Liver (tissue), 9 donors: ENCODE measurements around the gene LINS1. TPM values are rescaled to one million over a fixed set of nuclear protein-coding genes. Genes with fewer than 3 reads are reported as not detected.

Experiments used
- DNase-seq: peaks from one replicate; pipeline ENCODE4 v3.0.0-alpha.2; 2017; ENCODE audit warnings: low spot score
- H3K27ac ChIP-seq, 2 donors: one replicate each; pipeline ENCODE4 v1.7.0; 2013; ENCODE audit warnings: inconsistent platforms in 2 of 2, low read length in 2 of 2, control low read depth in 1 of 2, low read depth in 1 of 2, mild to moderate bottlenecking in 1 of 2
- H3K27me3 ChIP-seq, 4 donors: one replicate each; pipeline versions ENCODE4 v1.6.1 to v1.7.0; 2013; ENCODE audit warnings: low read length in 3 of 4, inconsistent platforms in 1 of 4, mild to moderate bottlenecking in 1 of 4, moderate library complexity in 1 of 4; ENCODE audit not compliant: control insufficient read depth in 4 of 4, insufficient read depth in 4 of 4
- H3K36me3 ChIP-seq, 4 donors: one replicate each; pipeline versions ENCODE4 v1.6.1 to v1.7.0; 2013; ENCODE audit warnings: low read length in 3 of 4, mild to moderate bottlenecking in 3 of 4, low read depth in 1 of 4, moderate library complexity in 1 of 4; ENCODE audit not compliant: control insufficient read depth in 4 of 4, insufficient read depth in 3 of 4
- H3K4me1 ChIP-seq, 4 donors: one replicate each; pipeline versions ENCODE4 v1.6.1 to v1.7.0; 2013; ENCODE audit warnings: low read length in 3 of 4, mild to moderate bottlenecking in 3 of 4, moderate library complexity in 1 of 4; ENCODE audit not compliant: control insufficient read depth in 4 of 4, insufficient read depth in 4 of 4
- H3K4me3 ChIP-seq, 3 donors: one replicate each; pipeline versions ENCODE4 v1.6.1 to v1.7.0; 2013; ENCODE audit warnings: low read length in 3 of 3, control low read depth in 1 of 3, low read depth in 1 of 3, mild to moderate bottlenecking in 1 of 3
- H3K9ac ChIP-seq, 2 donors: one replicate each; pipeline ENCODE4 v1.7.0; 2013; ENCODE audit warnings: low read length in 2 of 2, mild to moderate bottlenecking in 2 of 2, moderate library complexity in 2 of 2, control low read depth in 1 of 2, low read depth in 1 of 2
- H3K9me3 ChIP-seq, 4 donors: one replicate each; pipeline versions ENCODE4 v1.6.1 to v1.7.0; 2013; ENCODE audit warnings: low read length in 3 of 4; ENCODE audit not compliant: control insufficient read depth in 4 of 4
- CTCF ChIP-seq: fragments of 150-350 bp; IDR thresholded peaks from 2 replicates; pipeline ENCODE4 v1.5.1; 2017; ENCODE audit warnings: improper control_type of control experiment, low read depth, low read length; ENCODE audit not compliant: missing input control
- FOXA1 ChIP-seq: IDR thresholded peaks from 2 replicates; pipeline ENCODE4 v1.6.1; 2016; ENCODE audit warnings: antibody characterized with exemption
- FOXA2 ChIP-seq: IDR thresholded peaks from 2 replicates; pipeline ENCODE4 v1.6.1; 2016; ENCODE audit warnings: antibody characterized with exemption
- HNF4A ChIP-seq, 2 donors: conservative IDR thresholded peaks; 2 replicates each; pipeline ENCODE4 v1.6.1; 2016; ENCODE audit warnings: antibody characterized with exemption in 2 of 2, mild to moderate bottlenecking in 2 of 2
- HNF4G ChIP-seq: IDR thresholded peaks from 2 replicates; pipeline ENCODE4 v1.6.1; 2016; ENCODE audit warnings: antibody characterized with exemption
- MAX ChIP-seq: IDR thresholded peaks from 2 replicates; pipeline ENCODE4 v1.6.1; 2016; ENCODE audit warnings: antibody characterized with exemption
- NR2F2 ChIP-seq: IDR thresholded peaks from 2 replicates; pipeline ENCODE4 v1.6.1; 2016; ENCODE audit warnings: antibody characterized with exemption
- RAD21 ChIP-seq, 2 donors: IDR thresholded peaks; 2 replicates each; pipeline ENCODE4 v1.6.1; 2016; ENCODE audit warnings: antibody characterized with exemption in 2 of 2, mild to moderate bottlenecking in 2 of 2
- RXRA ChIP-seq, 2 donors: IDR thresholded peaks; 2 replicates each; pipeline ENCODE4 v1.6.1; 2017 to 2018; ENCODE audit warnings: antibody characterized with exemption in 2 of 2, mild to moderate bottlenecking in 1 of 2
- YY1 ChIP-seq: IDR thresholded peaks from 2 replicates; pipeline ENCODE4 v1.6.1; 2016; ENCODE audit warnings: antibody characterized with exemption, mild to moderate bottlenecking
- WGBS: extraction: QIAGEN DNeasy Blood & Tissue Kit; methylation state at CpG from one replicate; pipeline ENCODE4 v1.1.7; 2013; 5-methylcytosine and 5-hydroxymethylcytosine counted together
- polyA plus RNA-seq, 2 donors: library from polyadenylated mRNA; stranded (reverse) in 1 of 2; unstranded in 1 of 2; fragments of 200-250 nt in 1 of 2; fragments of >200 nt in 1 of 2; fragmentation: Nextera tagmentation in 1 of 2; extraction: Ambion mirVana in 1 of 2; gene quantifications; one replicate each; pipeline versions ENCODE4 v1.2.1 to v1.2.3, GENCODE V29; 2013 to 2015
- total RNA-seq, 2 donors: library from RNA; depleted of rRNA; stranded (reverse); fragments of >200 nt; gene quantifications; one replicate each; pipeline ENCODE4 v1.2.3, GENCODE V29; 2014
- donor health status: healthy.
- donor health status: healthy.
- donor health status: healthy.
- donor health status: healthy.
- donor health status: healthy.

LINS1 gene
- total and polyA plus RNA-seq, 4 donors, result 2.9 to 9.1 (median 6.3) TPM

- no peak for TF ChIP-seq CTCF
- no peak for TF ChIP-seq RAD21 (IDR thresholded peaks at IDR 0.05)
- TF ChIP-seq HNF4G, result no peak
- TF ChIP-seq NR2F2, result no peak
Observed at GRCh38 chr15:100601163-100601562, 821 bp downstream of the LINS1 start (continued).

- H3K36me3 ChIP-seq, result no peaks in the 10 kb centered on the region
- H3K27ac ChIP-seq, result no peak overlapping the region
- WGBS, result 96% methylated on average over 1 of the region's 1 CpG
- no peak overlapping the region for H3K9ac ChIP-seq
- DNase-seq, result no peak
- H3K27me3 ChIP-seq, result no peaks in the 10 kb centered on the region
- TF ChIP-seq FOXA1 (no peak), NR2F2 (no peak), FOXA2 (no peak), HNF4A (conservative IDR thresholded peaks at IDR 0.05) (no peak), RXRA (IDR thresholded peaks at IDR 0.05) (no peak), MAX (no peak), RAD21 (IDR thresholded peaks at IDR 0.05) (no peak)
- H3K9me3 ChIP-seq, result no peaks in the 10 kb centered on the region
- H3K4me1 ChIP-seq, result peaks cover 2 to 24% (median 20%) of the 10 kb centered on the region in 4 donors
- H3K4me3 ChIP-seq, result no peak overlapping the region
Observed at GRCh38 chr15:100598655-100599054, 3.3 kb downstream of the LINS1 start.

GRCh38 chr15:100597862-100598261, 4.1 kb downstream of the LINS1 start:
- 93% methylated on average over 3 of the region's 3 CpGs for WGBS
- H3K36me3 ChIP-seq, result no peaks in the 10 kb centered on the region
- H3K9me3 ChIP-seq, result no peaks in the 10 kb centered on the region

More at GRCh38 chr15:100597862-100598261, 4.1 kb downstream of the LINS1 start:
- no peak overlapping the region for H3K4me3 ChIP-seq
- H3K9ac ChIP-seq, result no peak overlapping the region
- H3K27me3 ChIP-seq, result no peaks in the 10 kb centered on the region
- TF ChIP-seq NR2F2 (no peak), YY1 (no peak), RAD21 (IDR thresholded peaks at IDR 0.05) (no peak), CTCF (no peak)
- no peak for DNase-seq
- no peak overlapping the region for H3K27ac ChIP-seq
- peaks cover 0 to 16% (median 14%) of the 10 kb centered on the region in 4 donors for H3K4me1 ChIP-seq
